Measurements from ENCODE around the gene MAGEB17. TPM values are rescaled to one million over a fixed set of nuclear protein-coding genes. Genes with fewer than 3 reads are reported as not detected.

MAGEB17 gene
- total and polyA plus RNA-seq, 2 of the 8 experiments (the other 6 are each of a cell fraction or from before 2014, with no cell fraction given), result 0.48 to 1.1 TPM

DNA sequence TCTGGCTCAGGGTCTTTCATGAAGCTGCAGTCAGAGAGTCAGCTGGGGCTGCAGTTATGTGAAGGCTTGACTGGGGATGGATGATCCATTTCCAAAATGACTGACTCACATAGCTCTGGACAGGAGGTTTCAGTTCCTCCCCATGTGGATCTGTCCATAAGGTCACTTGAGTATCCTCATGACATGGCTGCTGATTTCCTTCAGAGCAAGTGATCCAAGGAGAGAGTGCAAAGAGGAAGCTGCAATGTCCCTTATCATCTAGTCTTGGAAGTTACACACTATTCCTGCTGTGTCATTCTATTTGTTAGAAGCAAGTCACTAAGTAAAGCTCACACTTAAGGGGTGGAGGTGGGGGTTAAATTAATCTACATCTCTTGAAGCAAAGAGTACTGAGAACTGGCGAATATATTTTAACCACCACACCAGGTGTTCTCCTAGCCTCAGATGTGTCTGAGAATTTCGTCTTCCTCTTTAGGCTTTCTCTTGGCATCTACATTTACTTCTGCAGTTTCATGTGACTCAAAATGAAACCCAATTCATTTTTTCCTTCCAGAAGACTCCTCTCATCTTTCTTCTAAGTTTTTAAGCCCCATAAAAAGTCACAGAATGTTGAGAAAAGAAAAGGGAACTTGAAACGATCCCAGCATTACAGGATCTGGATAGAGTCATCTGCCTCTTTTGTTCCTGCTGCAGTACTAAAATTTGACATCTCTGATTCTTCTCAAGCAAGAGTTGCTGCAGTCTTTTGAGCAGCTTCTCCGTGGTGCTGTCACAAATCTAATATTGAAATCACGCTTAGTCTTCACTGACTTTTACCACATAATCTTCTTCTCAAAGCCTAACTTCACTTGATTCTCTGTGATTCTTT, 47.7 kb upstream of the MAGEB17 start (continued):
- TF ChIP-seq, protein P1, sequence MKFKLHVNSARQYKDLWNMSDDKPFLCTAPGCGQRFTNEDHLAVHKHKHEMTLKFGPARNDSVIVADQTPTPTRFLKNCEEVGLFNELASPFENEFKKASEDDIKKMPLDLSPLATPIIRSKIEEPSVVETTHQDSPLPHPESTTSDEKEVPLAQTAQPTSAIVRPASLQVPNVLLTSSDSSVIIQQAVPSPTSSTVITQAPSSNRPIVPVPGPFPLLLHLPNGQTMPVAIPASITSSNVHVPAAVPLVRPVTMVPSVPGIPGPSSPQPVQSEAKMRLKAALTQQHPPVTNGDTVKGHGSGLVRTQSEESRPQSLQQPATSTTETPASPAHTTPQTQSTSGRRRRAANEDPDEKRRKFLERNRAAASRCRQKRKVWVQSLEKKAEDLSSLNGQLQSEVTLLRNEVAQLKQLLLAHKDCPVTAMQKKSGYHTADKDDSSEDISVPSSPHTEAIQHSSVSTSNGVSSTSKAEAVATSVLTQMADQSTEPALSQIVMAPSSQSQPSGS (IDR thresholded peaks at IDR 0.05; ENCODE audit: low read length), result no peak
- TF ChIP-seq POLR2AphosphoS5 (IDR thresholded peaks at IDR 0.05; ENCODE audit: low read depth, low read length) (no peak), CHD1 (IDR thresholded peaks at IDR 0.05; ENCODE audit: low read depth, low read length) (no peak), TCF12 (IDR thresholded peaks at IDR 0.05; ENCODE audit: low read depth, low read length) (no peak), CREB1 (IDR thresholded peaks at IDR 0.05) (no peak)
- TF ChIP-seq, protein P2, sequence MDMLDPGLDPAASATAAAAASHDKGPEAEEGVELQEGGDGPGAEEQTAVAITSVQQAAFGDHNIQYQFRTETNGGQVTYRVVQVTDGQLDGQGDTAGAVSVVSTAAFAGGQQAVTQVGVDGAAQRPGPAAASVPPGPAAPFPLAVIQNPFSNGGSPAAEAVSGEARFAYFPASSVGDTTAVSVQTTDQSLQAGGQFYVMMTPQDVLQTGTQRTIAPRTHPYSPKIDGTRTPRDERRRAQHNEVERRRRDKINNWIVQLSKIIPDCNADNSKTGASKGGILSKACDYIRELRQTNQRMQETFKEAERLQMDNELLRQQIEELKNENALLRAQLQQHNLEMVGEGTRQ (IDR thresholded peaks at IDR 0.05; ENCODE audit: low read length), result no peak
- TF ChIP-seq, protein P3, sequence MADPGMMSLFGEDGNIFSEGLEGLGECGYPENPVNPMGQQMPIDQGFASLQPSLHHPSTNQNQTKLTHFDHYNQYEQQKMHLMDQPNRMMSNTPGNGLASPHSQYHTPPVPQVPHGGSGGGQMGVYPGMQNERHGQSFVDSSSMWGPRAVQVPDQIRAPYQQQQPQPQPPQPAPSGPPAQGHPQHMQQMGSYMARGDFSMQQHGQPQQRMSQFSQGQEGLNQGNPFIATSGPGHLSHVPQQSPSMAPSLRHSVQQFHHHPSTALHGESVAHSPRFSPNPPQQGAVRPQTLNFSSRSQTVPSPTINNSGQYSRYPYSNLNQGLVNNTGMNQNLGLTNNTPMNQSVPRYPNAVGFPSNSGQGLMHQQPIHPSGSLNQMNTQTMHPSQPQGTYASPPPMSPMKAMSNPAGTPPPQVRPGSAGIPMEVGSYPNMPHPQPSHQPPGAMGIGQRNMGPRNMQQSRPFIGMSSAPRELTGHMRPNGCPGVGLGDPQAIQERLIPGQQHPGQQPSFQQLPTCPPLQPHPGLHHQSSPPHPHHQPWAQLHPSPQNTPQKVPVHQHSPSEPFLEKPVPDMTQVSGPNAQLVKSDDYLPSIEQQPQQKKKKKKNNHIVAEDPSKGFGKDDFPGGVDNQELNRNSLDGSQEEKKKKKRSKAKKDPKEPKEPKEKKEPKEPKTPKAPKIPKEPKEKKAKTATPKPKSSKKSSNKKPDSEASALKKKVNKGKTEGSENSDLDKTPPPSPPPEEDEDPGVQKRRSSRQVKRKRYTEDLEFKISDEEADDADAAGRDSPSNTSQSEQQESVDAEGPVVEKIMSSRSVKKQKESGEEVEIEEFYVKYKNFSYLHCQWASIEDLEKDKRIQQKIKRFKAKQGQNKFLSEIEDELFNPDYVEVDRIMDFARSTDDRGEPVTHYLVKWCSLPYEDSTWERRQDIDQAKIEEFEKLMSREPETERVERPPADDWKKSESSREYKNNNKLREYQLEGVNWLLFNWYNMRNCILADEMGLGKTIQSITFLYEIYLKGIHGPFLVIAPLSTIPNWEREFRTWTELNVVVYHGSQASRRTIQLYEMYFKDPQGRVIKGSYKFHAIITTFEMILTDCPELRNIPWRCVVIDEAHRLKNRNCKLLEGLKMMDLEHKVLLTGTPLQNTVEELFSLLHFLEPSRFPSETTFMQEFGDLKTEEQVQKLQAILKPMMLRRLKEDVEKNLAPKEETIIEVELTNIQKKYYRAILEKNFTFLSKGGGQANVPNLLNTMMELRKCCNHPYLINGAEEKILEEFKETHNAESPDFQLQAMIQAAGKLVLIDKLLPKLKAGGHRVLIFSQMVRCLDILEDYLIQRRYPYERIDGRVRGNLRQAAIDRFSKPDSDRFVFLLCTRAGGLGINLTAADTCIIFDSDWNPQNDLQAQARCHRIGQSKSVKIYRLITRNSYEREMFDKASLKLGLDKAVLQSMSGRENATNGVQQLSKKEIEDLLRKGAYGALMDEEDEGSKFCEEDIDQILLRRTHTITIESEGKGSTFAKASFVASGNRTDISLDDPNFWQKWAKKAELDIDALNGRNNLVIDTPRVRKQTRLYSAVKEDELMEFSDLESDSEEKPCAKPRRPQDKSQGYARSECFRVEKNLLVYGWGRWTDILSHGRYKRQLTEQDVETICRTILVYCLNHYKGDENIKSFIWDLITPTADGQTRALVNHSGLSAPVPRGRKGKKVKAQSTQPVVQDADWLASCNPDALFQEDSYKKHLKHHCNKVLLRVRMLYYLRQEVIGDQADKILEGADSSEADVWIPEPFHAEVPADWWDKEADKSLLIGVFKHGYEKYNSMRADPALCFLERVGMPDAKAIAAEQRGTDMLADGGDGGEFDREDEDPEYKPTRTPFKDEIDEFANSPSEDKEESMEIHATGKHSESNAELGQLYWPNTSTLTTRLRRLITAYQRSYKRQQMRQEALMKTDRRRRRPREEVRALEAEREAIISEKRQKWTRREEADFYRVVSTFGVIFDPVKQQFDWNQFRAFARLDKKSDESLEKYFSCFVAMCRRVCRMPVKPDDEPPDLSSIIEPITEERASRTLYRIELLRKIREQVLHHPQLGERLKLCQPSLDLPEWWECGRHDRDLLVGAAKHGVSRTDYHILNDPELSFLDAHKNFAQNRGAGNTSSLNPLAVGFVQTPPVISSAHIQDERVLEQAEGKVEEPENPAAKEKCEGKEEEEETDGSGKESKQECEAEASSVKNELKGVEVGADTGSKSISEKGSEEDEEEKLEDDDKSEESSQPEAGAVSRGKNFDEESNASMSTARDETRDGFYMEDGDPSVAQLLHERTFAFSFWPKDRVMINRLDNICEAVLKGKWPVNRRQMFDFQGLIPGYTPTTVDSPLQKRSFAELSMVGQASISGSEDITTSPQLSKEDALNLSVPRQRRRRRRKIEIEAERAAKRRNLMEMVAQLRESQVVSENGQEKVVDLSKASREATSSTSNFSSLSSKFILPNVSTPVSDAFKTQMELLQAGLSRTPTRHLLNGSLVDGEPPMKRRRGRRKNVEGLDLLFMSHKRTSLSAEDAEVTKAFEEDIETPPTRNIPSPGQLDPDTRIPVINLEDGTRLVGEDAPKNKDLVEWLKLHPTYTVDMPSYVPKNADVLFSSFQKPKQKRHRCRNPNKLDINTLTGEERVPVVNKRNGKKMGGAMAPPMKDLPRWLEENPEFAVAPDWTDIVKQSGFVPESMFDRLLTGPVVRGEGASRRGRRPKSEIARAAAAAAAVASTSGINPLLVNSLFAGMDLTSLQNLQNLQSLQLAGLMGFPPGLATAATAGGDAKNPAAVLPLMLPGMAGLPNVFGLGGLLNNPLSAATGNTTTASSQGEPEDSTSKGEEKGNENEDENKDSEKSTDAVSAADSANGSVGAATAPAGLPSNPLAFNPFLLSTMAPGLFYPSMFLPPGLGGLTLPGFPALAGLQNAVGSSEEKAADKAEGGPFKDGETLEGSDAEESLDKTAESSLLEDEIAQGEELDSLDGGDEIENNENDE (IDR thresholded peaks at IDR 0.05; ENCODE audit: insufficient replicate concordance, low read length), result no peak
